Activated T-helper 17 cell treated with anti-CD3 and anti-CD28 coated beads, Interleukin-2, amount 50 U/mL, for 72 hours (primary cell): ENCODE data around the gene PSMB2. TPM values are rescaled to one million over a fixed set of nuclear protein-coding genes. Genes with fewer than 3 reads are reported as not detected.

Experiments used
- ATAC-seq: fragments of 150-1000 bp; cut with Tn5 transposase; replicated peaks from 2 replicates; pipeline ENCODE4 v1.10.0; 2021; ENCODE audit warnings: mild to moderate bottlenecking, moderate library complexity
- H3K27ac Mint-ChIP-seq: one replicate; pipeline ENCODE4 v1.8.0; 2022; ENCODE audit warnings: mixed read lengths
- H3K27me3 Mint-ChIP-seq: one replicate; pipeline ENCODE4 v1.8.0; 2022; ENCODE audit warnings: mixed read lengths
- H3K36me3 Mint-ChIP-seq: one replicate; pipeline ENCODE4 v1.8.0; 2022; ENCODE audit warnings: low read depth, mild to moderate bottlenecking, mixed read lengths
- H3K4me1 Mint-ChIP-seq: one replicate; pipeline ENCODE4 v1.8.0; 2022; ENCODE audit warnings: mixed read lengths
- H3K4me3 Mint-ChIP-seq: one replicate; pipeline ENCODE4 v1.8.0; 2022; ENCODE audit warnings: mild to moderate bottlenecking, mixed read lengths
- H3K9me3 Mint-ChIP-seq: one replicate; pipeline ENCODE4 v1.8.0; 2022; ENCODE audit warnings: mixed read lengths
- total RNA-seq, 2 donors: library from RNA; stranded (reverse); gene quantifications; one replicate each; pipeline ENCODE4 v1.2.3, GENCODE V29; 2022

The PSMB2 gene
- total RNA-seq, 2 donors from 2014 or later = 60.5 to 102 TPM

- no peaks in the 10 kb centered on the region for H3K36me3 Mint-ChIP-seq
- no peak overlapping the region for H3K4me3 Mint-ChIP-seq
- peaks cover 3% of the 10 kb centered on the region for H3K27me3 Mint-ChIP-seq
- ATAC-seq = no peak
- no peaks in the 10 kb centered on the region for H3K9me3 Mint-ChIP-seq
- no peaks in the 10 kb centered on the region for H3K4me1 Mint-ChIP-seq
- no peak overlapping the region for H3K27ac Mint-ChIP-seq
These were observed 18.3 kb upstream of the PSMB2 start for GRCh38 chr1:35659589-35659988.

DNA sequence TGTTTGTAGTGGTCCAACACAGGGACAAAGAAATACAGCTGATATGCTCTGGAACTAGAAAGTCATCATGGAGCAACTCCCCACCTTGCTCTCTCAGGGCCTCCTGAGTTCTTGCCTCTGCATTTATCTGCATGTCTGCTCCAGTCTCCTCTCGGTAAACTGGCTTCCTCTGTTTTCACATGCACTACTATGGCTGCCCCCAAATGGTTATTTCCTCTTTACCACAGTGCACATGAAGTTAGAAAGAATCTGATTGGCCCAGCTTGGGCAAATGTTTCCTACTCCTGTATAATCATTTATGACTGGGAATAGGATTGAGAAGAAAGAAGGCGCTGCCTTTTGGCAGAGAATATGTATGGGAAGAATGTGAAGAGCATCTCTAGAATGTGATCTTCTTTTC is 16.5 kb upstream of the PSMB2 start:
- no peak for ATAC-seq
- H3K4me3 Mint-ChIP-seq = no peak overlapping the region
- no peaks in the 10 kb centered on the region for H3K36me3 Mint-ChIP-seq
- no peaks in the 10 kb centered on the region for H3K9me3 Mint-ChIP-seq
- peaks cover 3% of the 10 kb centered on the region for H3K27me3 Mint-ChIP-seq
- no peak overlapping the region for H3K27ac Mint-ChIP-seq
- H3K4me1 Mint-ChIP-seq = no peaks in the 10 kb centered on the region

- Mint-ChIP-seq H3K27me3 (peaks cover 3% of the 10 kb centered on the region), H3K4me3 (no peak overlapping the region), H3K9me3 (no peaks in the 10 kb centered on the region), H3K27ac (no peak overlapping the region), H3K4me1 (no peaks in the 10 kb centered on the region), H3K36me3 (no peaks in the 10 kb centered on the region)
- no peak for ATAC-seq
These were observed 15.5 kb upstream of the PSMB2 start for GRCh38 chr1:35656863-35657232.

- ATAC-seq = no peak
- H3K36me3 Mint-ChIP-seq = no peaks in the 10 kb centered on the region
- H3K4me1 Mint-ChIP-seq = no peaks in the 10 kb centered on the region
These were observed 15.0 kb upstream of the PSMB2 start for GRCh38 chr1:35656148-35656862.

GRCh38 chr1:35655196-35655595 is 13.9 kb upstream of the PSMB2 start:
- Mint-ChIP-seq H3K27me3 (no peaks in the 10 kb centered on the region), H3K27ac (no peak overlapping the region), H3K36me3 (no peaks in the 10 kb centered on the region), H3K4me3 (no peak overlapping the region), H3K4me1 (no peaks in the 10 kb centered on the region), H3K9me3 (no peaks in the 10 kb centered on the region)
- ATAC-seq = no peak

More at GRCh38 chr1:35656148-35656862, 15.0 kb upstream of the PSMB2 start:
- Mint-ChIP-seq H3K4me3 (no peak overlapping the region), H3K27ac (no peak overlapping the region), H3K27me3 (peaks cover 3% of the 10 kb centered on the region), H3K9me3 (no peaks in the 10 kb centered on the region)

GRCh38 chr1:35650416-35650815 is 9.1 kb upstream of the PSMB2 start:
- Mint-ChIP-seq H3K4me3 (no peak overlapping the region), H3K27me3 (peaks cover 11% of the 10 kb centered on the region), H3K27ac (no peak overlapping the region), H3K36me3 (no peaks in the 10 kb centered on the region), H3K4me1 (no peaks in the 10 kb centered on the region), H3K9me3 (no peaks in the 10 kb centered on the region)
- ATAC-seq = no peak

DNA sequence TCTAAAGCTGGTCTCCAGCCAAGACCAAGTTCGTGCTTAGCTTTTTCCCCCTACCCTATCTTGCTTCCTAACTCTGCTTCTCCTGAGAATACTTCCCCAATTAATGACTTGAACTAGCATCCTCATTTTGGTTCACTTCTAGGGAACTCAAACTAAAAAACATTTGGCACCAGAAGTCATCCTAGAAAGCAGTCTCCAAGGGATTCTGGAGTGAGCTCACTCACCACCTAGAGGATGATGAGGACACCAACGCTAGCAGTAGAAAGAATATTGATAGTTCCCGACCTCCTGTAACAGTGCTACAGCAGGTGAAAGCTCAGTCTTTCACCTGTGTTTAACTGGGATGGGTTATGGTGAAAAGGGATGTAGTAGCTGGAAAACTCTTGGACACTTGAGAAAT is 4.7 kb upstream of the PSMB2 start:
- H3K36me3 Mint-ChIP-seq = peaks cover 7% of the 10 kb centered on the region
- H3K4me3 Mint-ChIP-seq = no peak overlapping the region
- no peaks in the 10 kb centered on the region for H3K9me3 Mint-ChIP-seq
- ATAC-seq = no peak
- peaks cover 14% of the 10 kb centered on the region for H3K27me3 Mint-ChIP-seq
- H3K27ac Mint-ChIP-seq = no peak overlapping the region
- H3K4me1 Mint-ChIP-seq = peaks cover 6% of the 10 kb centered on the region

DNA sequence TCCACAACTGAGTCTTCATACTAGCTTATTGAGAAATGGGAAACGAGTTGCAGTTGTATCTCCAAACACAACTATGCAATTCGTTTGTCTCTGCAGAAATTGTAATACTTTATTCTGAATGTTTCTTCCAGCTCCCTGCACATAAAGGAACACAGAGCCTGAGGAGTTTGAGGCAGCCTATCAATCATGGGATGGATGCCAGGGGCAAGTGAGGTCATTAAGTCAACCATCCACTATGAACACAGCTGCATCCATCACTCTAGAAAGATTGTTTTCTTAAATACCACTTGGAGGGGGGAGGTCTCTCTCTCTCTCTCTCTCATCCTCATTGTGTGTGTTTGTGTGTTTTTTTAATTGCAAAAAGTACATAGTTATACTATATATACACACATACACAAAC is 2.9 kb upstream of the PSMB2 start:
- Mint-ChIP-seq H3K4me3 (no peak overlapping the region), H3K4me1 (peaks cover 11% of the 10 kb centered on the region), H3K36me3 (peaks cover 13% of the 10 kb centered on the region), H3K27me3 (peaks cover 14% of the 10 kb centered on the region), H3K9me3 (no peaks in the 10 kb centered on the region), H3K27ac (no peak overlapping the region)
- ATAC-seq = no peak

GRCh38 chr1:35642471-35642955 is 1.2 kb upstream of the PSMB2 start:
- no peak overlapping the region for H3K27ac Mint-ChIP-seq

GRCh38 chr1:35640380-35641232 is 720 bp downstream of the PSMB2 start:
- Mint-ChIP-seq H3K36me3 (peaks cover 40% of the 10 kb centered on the region), H3K27me3 (peaks cover 4% of the 10 kb centered on the region), H3K9me3 (no peaks in the 10 kb centered on the region), H3K4me1 (peaks cover 21% of the 10 kb centered on the region), H3K4me3 (peak overlapping the region; percentile 100), H3K27ac (peak overlapping the region; percentile 100)
- ATAC-seq = no peak

More at GRCh38 chr1:35642471-35642955, 1.2 kb upstream of the PSMB2 start:
- H3K4me1 Mint-ChIP-seq = peaks cover 18% of the 10 kb centered on the region
- H3K4me3 Mint-ChIP-seq = peak overlapping the region; percentile 100
- H3K36me3 Mint-ChIP-seq = peaks cover 27% of the 10 kb centered on the region
- no peaks in the 10 kb centered on the region for H3K9me3 Mint-ChIP-seq
- peaks cover 14% of the 10 kb centered on the region for H3K27me3 Mint-ChIP-seq
- ATAC-seq = no peak

DNA sequence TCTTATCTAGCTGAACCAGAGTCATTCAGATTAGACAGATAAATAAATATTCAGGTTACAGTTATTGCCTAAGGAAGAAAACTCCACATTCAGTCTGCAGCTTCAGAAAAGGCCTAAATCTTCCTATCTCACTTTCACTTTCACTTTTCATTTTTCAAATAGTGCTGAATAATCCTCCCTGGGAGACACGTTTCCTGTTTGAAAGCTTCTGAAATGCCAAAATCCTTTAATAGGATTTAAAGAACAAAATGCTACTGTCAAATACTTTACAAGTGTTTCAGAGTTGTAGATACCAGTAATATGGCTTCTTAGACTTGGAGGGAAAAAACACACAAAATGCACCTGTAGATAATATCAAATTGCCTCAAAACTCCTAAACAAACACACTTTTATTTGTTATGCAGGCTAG is 3.9 kb downstream of the PSMB2 start:
- no peak for ATAC-seq
- Mint-ChIP-seq H3K4me3 (peak overlapping the region; percentile 100), H3K9me3 (no peaks in the 10 kb centered on the region), H3K36me3 (peaks cover 72% of the 10 kb centered on the region), H3K4me1 (peaks cover 21% of the 10 kb centered on the region), H3K27me3 (no peaks in the 10 kb centered on the region), H3K27ac (peak overlapping the region; percentile 97)

GRCh38 chr1:35633547-35633946 is 7.8 kb downstream of the PSMB2 start:
- no peak overlapping the region for H3K27ac Mint-ChIP-seq
- H3K27me3 Mint-ChIP-seq = no peaks in the 10 kb centered on the region
- H3K4me3 Mint-ChIP-seq = no peak overlapping the region
- no peaks in the 10 kb centered on the region for H3K9me3 Mint-ChIP-seq
- H3K4me1 Mint-ChIP-seq = peaks cover 8% of the 10 kb centered on the region
- peaks cover 95% of the 10 kb centered on the region for H3K36me3 Mint-ChIP-seq
- ATAC-seq = no peak

DNA sequence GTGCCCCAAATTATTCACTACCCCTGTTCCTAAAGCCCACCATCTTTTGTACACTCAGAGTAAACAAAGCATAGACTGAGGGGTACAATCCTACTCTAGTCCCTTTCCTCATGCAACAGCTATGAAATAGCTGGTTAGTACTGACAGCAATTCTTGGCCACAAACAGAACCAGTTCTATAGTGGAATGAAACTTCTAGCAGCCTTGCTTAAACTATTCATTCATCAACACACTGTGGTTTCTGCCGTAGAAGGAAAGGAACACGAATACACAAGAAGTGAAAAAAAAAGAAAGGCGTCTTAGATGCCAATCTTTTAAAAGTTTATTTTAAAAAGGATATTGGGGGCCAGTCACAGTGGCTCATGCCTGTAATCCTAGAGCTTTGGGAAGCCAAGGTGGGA is 9.9 kb downstream of the PSMB2 start:
- no peaks in the 10 kb centered on the region for H3K4me1 Mint-ChIP-seq
- no peaks in the 10 kb centered on the region for H3K9me3 Mint-ChIP-seq
- no peak overlapping the region for H3K27ac Mint-ChIP-seq
- H3K4me3 Mint-ChIP-seq = no peak overlapping the region
- peaks cover 100% of the 10 kb centered on the region for H3K36me3 Mint-ChIP-seq
- no peak for ATAC-seq
- H3K27me3 Mint-ChIP-seq = no peaks in the 10 kb centered on the region

GRCh38 chr1:35629051-35629450 is 12.3 kb downstream of the PSMB2 start:
- H3K4me3 Mint-ChIP-seq = no peak overlapping the region
- H3K27me3 Mint-ChIP-seq = no peaks in the 10 kb centered on the region
- H3K36me3 Mint-ChIP-seq = peaks cover 90% of the 10 kb centered on the region
- H3K4me1 Mint-ChIP-seq = no peaks in the 10 kb centered on the region
- no peaks in the 10 kb centered on the region for H3K9me3 Mint-ChIP-seq
- no peak for ATAC-seq
- peak overlapping the region; percentile 59 for H3K27ac Mint-ChIP-seq

- Mint-ChIP-seq H3K4me3 (no peak overlapping the region), H3K36me3 (peaks cover 83% of the 10 kb centered on the region), H3K27ac (no peak overlapping the region), H3K4me1 (peaks cover 5% of the 10 kb centered on the region), H3K27me3 (no peaks in the 10 kb centered on the region), H3K9me3 (no peaks in the 10 kb centered on the region)
- no peak for ATAC-seq
These were observed 17.5 kb downstream of the PSMB2 start for GRCh38 chr1:35623832-35624231.
